Naive thymus-derived CD8-positive, alpha-beta T cell (primary cell): ENCODE measurements around the gene SEC14L1. TPM values are rescaled to one million over a fixed set of nuclear protein-coding genes. Genes with fewer than 3 reads are reported as not detected.
"Not testable (repeated sequence)": the region's sequence is repeated elsewhere in the genome, so short reads cannot be mapped to it uniquely, and the experiment has no call there.

Source experiments
- ATAC-seq, 2 donors: fragments of 150-1000 bp; cut with Tn5 transposase in 1 of 2; sonication (Bioruptor Pico), chemical (Tn5 transposase) in 1 of 2; 1 replicate in 1 of 2; 2 replicates in 1 of 2; pipeline ENCODE4 v1.10.0; 2021; ENCODE audit warnings: mild to moderate bottlenecking in 2 of 2, moderate library complexity in 2 of 2
- POLR2A ChIA-PET: fragments of 350-600 bp; sonication (Branson Sonifier 250); formaldehyde crosslinking; loops from one replicate; lab custom pipeline; 2021; ENCODE audit warnings: antibody characterized with exemption; lab: Charles Lee
- DNase-seq, 10 donors: peaks; one replicate each; pipeline versions ENCODE4 v3.0.0 to v3.0.0-alpha.2; 2020 to 2022
- H3K27ac Mint-ChIP-seq, 10 donors: one replicate each; pipeline ENCODE4 v1.8.0; 2020 to 2022; ENCODE audit warnings: mild to moderate bottlenecking in 10 of 10, mixed read lengths in 10 of 10, moderate library complexity in 4 of 10, inconsistent platforms in 1 of 10
- H3K27me3 Mint-ChIP-seq, 5 donors: one replicate each; pipeline ENCODE4 v1.8.0; 2021 to 2022; ENCODE audit warnings: mixed read lengths in 5 of 5
- H3K36me3 Mint-ChIP-seq, 3 donors: one replicate each; pipeline ENCODE4 v1.8.0; 2020 to 2022; ENCODE audit warnings: mixed read lengths in 3 of 3, mild to moderate bottlenecking in 2 of 3, inconsistent platforms in 1 of 3
- H3K4me1 Mint-ChIP-seq, 4 donors: one replicate each; pipeline ENCODE4 v1.8.0; 2021 to 2022; ENCODE audit warnings: mixed read lengths in 4 of 4
- H3K4me3 Mint-ChIP-seq, 10 donors: one replicate each; pipeline ENCODE4 v1.8.0; 2020 to 2022; ENCODE audit warnings: mild to moderate bottlenecking in 10 of 10, mixed read lengths in 10 of 10, moderate library complexity in 6 of 10, inconsistent platforms in 1 of 10
- H3K9me3 Mint-ChIP-seq, 9 donors: one replicate each; pipeline ENCODE4 v1.8.0; 2020 to 2022; ENCODE audit warnings: mixed read lengths in 9 of 9, mild to moderate bottlenecking in 3 of 9, inconsistent platforms in 1 of 9, moderate library complexity in 1 of 9
- polyA plus RNA-seq, 3 donors: library from polyadenylated mRNA; unstranded; fragments of 300-500 nt; fragmentation: Illumina TruSeq; gene quantifications; one replicate each; pipeline ENCODE4 v1.2.3, GENCODE V29; 2021
- total RNA-seq, 8 experiments: library from RNA in 2 of 8; stranded (reverse) in 2 of 8; gene quantifications; one replicate each; pipeline ENCODE4 v1.2.3 and lab custom pipeline; 2021 to 2026

Gene SEC14L1
- total and polyA plus RNA-seq, 5 experiments from 2014 or later: 7.7 to 32.9 (median 9.5) TPM

DNA sequence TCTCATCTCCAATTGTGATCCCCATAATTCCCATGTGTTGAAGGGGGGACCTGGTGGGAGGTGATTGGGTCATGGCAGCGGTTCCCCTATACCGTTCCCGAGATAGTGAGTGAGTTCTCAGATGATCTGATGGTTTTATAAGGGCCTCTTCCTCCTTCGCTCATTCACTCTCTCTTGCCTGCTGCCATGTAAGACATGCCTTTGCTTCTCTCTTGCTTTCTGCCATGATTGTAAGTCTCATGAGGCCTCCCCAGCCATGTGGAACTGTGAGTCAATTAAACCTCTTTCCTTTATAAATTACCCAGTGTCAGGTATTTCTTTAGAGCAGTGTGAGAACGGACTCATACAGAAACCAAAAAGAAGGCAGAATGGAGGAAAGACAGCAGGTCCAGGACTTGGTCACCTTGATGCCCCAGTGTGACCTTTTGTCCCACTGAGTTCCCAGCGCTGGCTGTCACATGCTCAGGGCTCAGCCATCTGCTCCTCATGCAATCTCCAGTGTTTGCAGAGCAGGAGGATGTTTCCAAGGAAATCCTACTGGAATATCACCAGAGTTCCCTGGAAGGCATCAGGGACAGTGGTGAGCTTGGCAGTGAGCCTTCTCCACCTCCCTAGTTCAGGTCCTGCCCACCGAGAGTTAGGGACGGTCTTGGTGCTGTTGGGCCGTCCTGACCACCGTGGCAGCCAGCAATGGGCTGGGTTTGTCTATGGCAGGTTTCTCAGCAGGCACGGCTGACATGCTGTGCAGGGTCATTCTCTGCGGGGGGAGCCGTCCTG is 96.7 kb downstream of the SEC14L1 start:
- Mint-ChIP-seq H3K27me3 (no peaks in the 10 kb centered on the region), H3K9me3 (no peaks in the 10 kb centered on the region), H3K4me3 (peak overlapping the region in 2 of 10 donors; percentile 0 to 45), H3K36me3 (no peaks in the 10 kb centered on the region), H3K4me1 (peaks cover 0 to 21% (median 13%) of the 10 kb centered on the region in 4 donors), H3K27ac (no peak overlapping the region)
- DNase-seq (no peak), ATAC-seq (no peak)
- POLR2A ChIA-PET: no interaction called here

DNA sequence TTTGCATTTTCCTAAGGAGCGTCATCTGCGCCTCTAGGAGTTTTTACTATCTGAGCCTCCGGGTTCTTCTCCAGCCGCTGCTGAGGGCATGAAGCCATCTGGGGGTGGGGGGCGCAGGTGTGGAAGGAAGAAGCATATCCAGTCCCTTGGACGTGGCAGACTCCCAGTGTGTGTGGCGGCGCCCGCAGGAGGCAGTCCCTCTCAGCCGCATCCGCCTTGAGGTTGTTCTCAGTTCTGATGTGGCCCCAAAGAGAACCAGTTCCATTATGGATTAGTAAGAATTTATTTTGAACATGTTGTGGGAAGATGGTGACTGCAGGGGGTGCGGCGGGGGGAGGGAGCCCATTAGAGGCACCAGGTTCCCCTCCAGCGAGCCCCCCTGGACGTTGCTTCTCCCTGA is 100.2 kb downstream of the SEC14L1 start:
- H3K4me3 Mint-ChIP-seq: no peak overlapping the region
- H3K9me3 Mint-ChIP-seq: no peaks in the 10 kb centered on the region
- peaks cover 0 to 9% (median 1%) of the 10 kb centered on the region in 4 donors for H3K4me1 Mint-ChIP-seq
- no peaks in the 10 kb centered on the region for H3K36me3 Mint-ChIP-seq
- no peak overlapping the region for H3K27ac Mint-ChIP-seq
- POLR2A ChIA-PET: no interaction called here
- DNase-seq (no peak), ATAC-seq (no peak)
- peaks cover 0 to 2% (median 0%) of the 10 kb centered on the region in 5 donors for H3K27me3 Mint-ChIP-seq

DNA sequence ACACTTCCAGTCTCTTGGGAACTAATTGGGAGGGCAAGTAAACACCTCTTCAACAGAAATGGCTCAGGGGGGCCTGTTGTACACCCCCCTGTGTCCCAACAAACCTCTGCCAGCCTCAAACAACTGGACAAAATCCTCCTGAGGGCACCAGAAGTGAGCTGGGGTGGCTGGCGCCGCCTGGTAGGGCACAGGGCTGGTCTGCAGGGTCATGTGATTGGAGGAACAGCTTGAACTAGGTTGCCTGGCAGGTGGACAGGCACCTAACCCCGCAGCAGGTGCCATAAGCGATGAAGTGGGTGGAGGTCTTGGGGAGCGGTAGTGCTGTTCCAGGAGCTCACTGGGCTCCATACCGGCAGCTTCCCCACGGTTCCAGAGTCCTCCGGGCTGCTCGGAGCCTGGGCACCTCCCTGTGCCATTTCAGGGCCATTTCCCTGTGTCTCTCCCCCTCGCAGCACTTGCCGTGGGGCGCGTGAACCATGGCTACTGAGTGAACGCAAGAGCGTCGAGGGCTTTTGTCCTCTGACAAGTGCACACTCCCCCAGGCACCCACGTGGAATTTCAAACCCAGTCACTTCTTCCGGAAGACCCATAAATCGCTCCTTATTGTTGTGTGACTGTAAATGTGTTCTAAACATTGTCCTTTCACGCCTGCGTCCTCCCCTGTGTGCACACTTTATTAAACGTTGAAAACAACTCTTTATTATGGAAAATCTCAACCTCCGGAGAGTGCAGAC is 101.5 kb downstream of the SEC14L1 start:
- Mint-ChIP-seq H3K27me3 (peaks cover 0 to 6% (median 0%) of the 10 kb centered on the region in 5 donors), H3K4me1 (peaks cover 0 to 10% (median 2%) of the 10 kb centered on the region in 4 donors), H3K4me3 (no peak overlapping the region), H3K9me3 (no peaks in the 10 kb centered on the region), H3K27ac (peak overlapping the region in 1 of 10 donors; percentile 49), H3K36me3 (no peaks in the 10 kb centered on the region)
- peak in 1 of 10 donors; percentile 8 for DNase-seq
- POLR2A ChIA-PET: no interaction called here
- ATAC-seq: no peak

DNA sequence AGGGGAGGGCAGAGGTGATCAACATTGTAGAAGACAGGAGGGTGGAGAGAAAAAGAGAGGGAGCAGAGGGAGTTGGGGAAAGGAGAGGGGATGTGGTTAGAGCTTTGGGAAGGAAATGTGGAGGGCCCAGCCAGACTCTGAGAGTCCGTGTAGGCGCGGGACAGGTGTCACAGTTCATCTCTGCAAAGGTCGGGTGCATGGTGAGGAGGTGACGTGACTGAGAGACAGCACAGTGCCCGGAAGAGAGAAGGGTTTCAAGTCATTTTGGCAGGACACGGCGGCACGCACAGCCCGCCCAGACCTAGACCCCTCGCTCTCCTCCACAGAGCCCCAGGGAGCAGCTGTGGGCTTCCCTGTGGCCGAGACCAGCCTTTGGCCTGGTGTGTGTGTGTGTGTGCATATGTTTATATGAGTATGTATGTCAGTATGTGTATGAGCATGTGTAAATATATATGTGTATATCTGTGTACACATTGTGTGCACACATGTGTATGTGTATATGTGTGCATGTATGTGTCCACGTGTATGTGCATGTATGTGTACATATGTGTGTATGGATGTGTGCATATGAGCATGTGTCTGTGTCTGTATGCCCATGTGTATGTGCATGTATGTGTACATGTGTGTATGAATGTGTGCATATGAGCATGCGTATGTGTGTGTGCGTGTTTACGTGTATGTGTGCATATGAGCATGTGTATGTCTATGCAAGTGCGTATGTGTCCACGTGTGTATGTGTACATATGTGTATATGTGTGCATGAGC is 104.6 kb downstream of the SEC14L1 start:
- Mint-ChIP-seq H3K4me3 (peak overlapping the region in 1 of 10 donors; percentile 60), H3K9me3 (no peaks in the 10 kb centered on the region), H3K27me3 (peaks cover 5 to 23% (median 18%) of the 10 kb centered on the region in 5 donors), H3K36me3 (no peaks in the 10 kb centered on the region), H3K4me1 (peaks cover 0 to 12% (median 5%) of the 10 kb centered on the region in 4 donors), H3K27ac (peak overlapping the region in 1 of 10 donors; percentile 60)
- DNase-seq (peak in 1 of 10 donors; percentile 27), ATAC-seq (no peak)
- POLR2A ChIA-PET: no interaction called here

DNA sequence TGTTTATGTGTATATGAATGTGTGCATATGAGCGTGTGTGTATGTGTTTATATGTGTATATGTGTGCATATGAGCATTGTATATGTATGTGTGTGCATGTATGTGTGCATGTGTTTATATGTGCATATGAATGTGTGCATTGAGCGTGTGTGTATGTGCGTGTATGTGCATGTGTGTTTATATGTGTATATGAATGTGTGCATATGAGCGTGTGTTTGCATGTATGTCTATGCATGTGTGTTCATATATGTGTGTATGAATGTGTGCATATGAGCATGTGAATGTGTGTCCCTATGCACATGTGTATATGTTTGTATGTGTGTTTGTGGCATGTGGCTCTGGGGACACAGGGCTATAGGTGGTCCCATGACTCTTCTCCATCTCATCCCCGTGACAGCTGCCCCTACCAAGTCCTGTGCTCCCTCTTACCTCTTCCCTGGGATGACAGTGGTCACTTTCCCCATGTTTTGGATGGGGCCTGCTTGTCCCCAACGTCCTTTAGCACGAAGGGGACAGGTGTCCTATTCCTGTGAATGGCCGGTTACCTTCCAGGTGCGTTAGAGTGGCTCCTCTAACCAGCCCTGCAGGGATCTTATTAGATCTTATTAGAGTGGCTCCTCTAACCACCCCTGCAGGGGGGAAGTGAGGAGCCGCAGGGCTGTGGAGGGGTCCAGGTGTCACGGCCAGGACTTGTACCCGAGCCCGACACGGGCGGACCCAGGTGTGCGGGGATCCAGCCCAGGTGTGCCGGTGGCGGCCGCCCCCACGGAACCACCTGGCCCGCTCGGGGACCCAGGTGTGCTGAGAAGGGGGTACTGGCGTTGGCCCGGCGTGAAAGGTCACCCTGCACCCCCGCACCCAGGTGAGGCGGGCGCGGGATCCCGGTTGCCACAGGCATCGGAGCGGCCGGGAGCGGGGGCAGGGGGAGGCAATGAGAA is 105.6 kb downstream of the SEC14L1 start:
- peak in 1 of 10 donors; percentile 38 for DNase-seq
- POLR2A ChIA-PET: no interaction called here
- no peaks in the 10 kb centered on the region for H3K36me3 Mint-ChIP-seq
- peaks cover 0 to 12% (median 5%) of the 10 kb centered on the region in 4 donors for H3K4me1 Mint-ChIP-seq
- ATAC-seq: peak; percentile 8 to 17
- H3K9me3 Mint-ChIP-seq: no peaks in the 10 kb centered on the region
- H3K27me3 Mint-ChIP-seq: peaks cover 5 to 23% (median 18%) of the 10 kb centered on the region in 5 donors
- H3K4me3 Mint-ChIP-seq: peak overlapping the region in 9 of 10 donors; percentile 30 to 74 (median 60)
- peak overlapping the region in 1 of 10 donors; percentile 51 for H3K27ac Mint-ChIP-seq

DNA sequence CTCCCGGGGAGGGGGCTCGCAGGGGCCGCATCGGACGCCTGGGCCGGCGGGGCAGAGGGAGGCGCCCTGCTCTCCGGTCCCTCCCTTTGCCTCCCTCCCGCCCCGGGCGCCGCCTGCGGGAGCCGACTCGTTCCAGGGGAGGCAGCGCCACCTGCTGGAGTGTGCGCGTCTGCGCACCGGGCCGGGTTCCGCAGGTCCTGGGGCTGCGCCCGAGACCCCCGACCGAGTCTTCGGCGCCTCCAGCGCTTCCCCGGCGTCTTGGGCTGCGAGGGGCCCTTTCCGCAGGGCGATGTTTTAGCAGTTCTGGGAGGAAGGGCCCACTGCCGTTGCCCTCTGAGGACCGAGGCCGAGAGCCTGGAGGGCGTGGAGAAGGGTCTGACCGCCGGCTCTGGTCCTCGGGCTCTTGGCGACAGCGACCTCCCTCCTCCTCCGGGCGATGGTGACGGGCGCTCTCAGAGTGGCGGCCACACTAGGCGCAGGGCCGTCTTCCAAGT is 106.3 kb downstream of the SEC14L1 start:
- Mint-ChIP-seq H3K4me3 (peak overlapping the region; percentile 39 to 73 (median 58)), H3K27ac (peak overlapping the region in 3 of 10 donors; percentile 19 to 73 (median 51)), H3K27me3 (peaks cover 5 to 23% (median 18%) of the 10 kb centered on the region in 5 donors), H3K4me1 (peaks cover 0 to 12% (median 5%) of the 10 kb centered on the region in 4 donors), H3K9me3 (no peaks in the 10 kb centered on the region), H3K36me3 (no peaks in the 10 kb centered on the region)
- POLR2A ChIA-PET: no interaction called here
- ATAC-seq: peak; percentile 96 to 99
- DNase-seq: peak; percentile 72 to 91 (median 84)

DNA sequence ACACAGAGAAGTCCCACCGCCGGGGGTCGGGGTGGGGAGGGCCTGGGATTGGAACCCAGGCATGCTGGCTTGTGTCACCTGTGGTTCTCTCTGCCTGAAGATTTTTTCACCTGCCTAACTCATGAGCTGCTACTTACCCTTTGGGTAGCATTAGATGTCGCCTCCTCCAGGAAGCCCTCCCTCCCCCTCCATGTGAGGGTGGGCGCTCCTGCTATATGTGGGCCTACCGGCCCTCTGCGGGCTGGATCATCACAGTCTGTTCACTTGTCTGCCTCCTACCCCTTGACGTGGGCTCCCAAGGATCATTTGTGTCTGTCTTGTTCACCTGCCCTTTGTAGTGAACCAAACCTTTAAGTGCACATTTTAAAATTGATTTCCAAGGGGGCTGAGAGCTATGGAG is 106.8 kb downstream of the SEC14L1 start:
- Mint-ChIP-seq H3K36me3 (no peaks in the 10 kb centered on the region), H3K4me1 (peaks cover 0 to 12% (median 5%) of the 10 kb centered on the region in 4 donors), H3K27ac (peak overlapping the region in 4 of 10 donors; percentile 19 to 82 (median 62)), H3K9me3 (no peaks in the 10 kb centered on the region), H3K4me3 (peak overlapping the region; percentile 39 to 70 (median 58)), H3K27me3 (peaks cover 5 to 23% (median 18%) of the 10 kb centered on the region in 5 donors)
- ATAC-seq (no peak), DNase-seq (peak in 1 of 10 donors; percentile 53)
- POLR2A ChIA-PET: no interaction called here

DNA sequence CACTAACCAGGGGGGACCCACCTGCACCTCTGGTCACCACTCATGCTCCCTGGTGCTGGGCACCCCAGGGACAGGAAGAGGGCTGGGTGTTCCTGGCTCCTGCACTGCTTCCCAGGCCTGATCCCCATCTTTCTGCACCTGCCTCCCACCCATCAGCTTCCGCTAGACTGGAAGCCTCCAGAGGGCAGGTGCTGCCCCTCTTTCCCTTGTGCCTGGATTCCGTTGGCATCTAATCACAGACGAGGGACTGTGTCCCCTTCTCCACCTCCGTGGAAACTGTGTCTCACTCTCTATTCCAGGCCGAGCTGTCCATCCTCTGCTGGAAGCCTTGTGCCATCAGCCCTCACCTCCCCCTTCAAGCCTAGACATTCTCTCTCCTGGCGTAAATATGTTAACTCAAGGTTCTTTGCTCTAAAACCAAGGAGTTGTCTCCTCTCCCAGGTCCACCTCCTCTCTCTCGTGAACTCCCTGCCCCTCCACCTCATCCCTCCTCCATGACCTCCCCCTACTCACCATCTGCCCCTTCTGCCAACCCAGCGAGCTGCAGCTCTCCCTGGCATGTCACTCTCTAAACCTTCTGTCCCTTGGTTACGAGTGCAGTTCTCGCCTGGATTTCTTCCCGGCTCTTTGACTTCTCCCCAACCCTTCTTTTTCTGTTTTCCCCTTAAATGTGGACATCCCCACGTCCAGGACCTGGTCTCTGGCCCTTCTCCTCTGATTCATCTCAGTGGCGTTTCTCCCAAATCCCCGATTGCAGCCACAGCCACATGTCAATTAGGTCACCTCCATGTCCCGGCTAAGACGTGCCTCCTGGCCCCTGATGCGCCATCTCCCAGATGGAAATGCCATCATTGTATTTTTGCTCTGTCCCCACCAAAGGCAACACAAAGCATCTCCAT is 107.7 kb downstream of the SEC14L1 start:
- DNase-seq: no peak
- Mint-ChIP-seq H3K9me3 (no peaks in the 10 kb centered on the region), H3K4me1 (peaks cover 0 to 12% (median 5%) of the 10 kb centered on the region in 4 donors), H3K27me3 (peaks cover 5 to 23% (median 18%) of the 10 kb centered on the region in 5 donors), H3K36me3 (no peaks in the 10 kb centered on the region), H3K27ac (peak overlapping the region in 4 of 10 donors; percentile 6 to 52 (median 27)), H3K4me3 (peak overlapping the region in 8 of 10 donors; percentile 0 to 64 (median 35))
- POLR2A ChIA-PET: no interaction called here
- no peak for ATAC-seq

DNA sequence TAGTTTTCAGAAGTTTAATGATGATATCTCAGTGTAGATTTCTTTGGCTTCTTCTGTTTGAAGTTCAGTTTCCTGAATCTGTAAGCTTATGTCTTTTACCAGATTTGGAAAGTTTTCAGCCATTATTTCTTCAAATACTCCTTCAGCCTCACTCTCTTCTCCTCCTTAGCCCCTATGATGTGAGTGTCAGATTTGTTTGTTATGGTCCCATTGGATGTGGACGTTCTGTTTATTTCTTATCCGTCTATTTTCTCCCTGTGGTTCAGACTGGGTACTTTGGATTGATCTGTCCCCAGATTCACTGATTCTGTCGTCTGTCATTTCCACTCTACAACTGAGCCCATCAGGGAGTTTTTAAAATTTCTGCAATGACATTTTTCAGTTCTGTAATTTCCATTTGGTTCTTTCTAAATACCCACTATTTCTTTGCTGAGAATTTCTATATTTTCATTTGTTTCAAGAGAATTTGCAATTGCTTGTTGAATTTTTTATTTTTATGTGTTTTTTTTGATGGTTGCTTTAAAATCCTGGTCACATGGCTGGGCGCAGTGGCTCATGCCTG is 110.9 kb downstream of the SEC14L1 start:
- Mint-ChIP-seq H3K9me3 (no peaks in the 10 kb centered on the region), H3K4me1 (peaks cover 0 to 7% (median 1%) of the 10 kb centered on the region in 4 donors), H3K4me3 (no peak overlapping the region), H3K36me3 (no peaks in the 10 kb centered on the region), H3K27me3 (peaks cover 5 to 23% (median 13%) of the 10 kb centered on the region in 5 donors), H3K27ac (peak overlapping the region in 1 of 10 donors; percentile 68)
- no peak for ATAC-seq
- DNase-seq: no peak
- POLR2A ChIA-PET: no interaction called here

DNA sequence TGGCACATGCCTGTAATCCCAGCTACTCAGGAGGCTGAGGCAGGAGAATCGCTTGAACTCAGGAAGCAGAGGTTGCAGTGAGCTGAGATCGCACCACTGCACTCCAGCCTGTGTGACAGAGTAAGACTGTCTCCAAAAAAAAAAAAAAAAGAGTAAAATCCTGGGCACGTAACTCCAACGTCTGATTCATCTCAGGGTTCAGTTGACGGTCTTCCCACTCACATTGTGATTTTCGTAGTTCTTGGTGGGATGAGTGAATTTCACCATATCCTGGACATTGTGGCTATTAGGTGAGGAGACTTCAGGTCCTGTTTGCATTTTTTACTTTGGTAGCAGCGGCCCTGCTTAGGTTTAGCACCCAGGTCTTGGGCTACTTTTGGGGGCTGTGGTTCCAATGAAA is 111.5 kb downstream of the SEC14L1 start:
- H3K9me3 Mint-ChIP-seq, H3K36me3 Mint-ChIP-seq, H3K27ac Mint-ChIP-seq, ATAC-seq, DNase-seq, H3K4me3 Mint-ChIP-seq, H3K4me1 Mint-ChIP-seq: not testable (repeated sequence)
- POLR2A ChIA-PET: interaction anchor here (0.8 kb wide), 1 partner anchor 141 kb away, joined by 3 read pairs; no protein-coding TSS in a partner anchor
- H3K27me3 Mint-ChIP-seq: peaks cover 5 to 23% (median 15%) of the 10 kb centered on the region in 5 donors
